K562 (cell line): ENCODE measurements around the gene ERAL1. TPM values are rescaled to one million over a fixed set of nuclear protein-coding genes. Genes with fewer than 3 reads are reported as not detected.

ENCODE experiments used
- DNMT1 ChIP-seq: fragments of 450-650 bp; IDR thresholded peaks from 2 replicates; pipeline ENCODE4 v1.6.1; 2016; ENCODE audit warnings: antibody characterized with exemption, mild to moderate bottlenecking
- E2F1 ChIP-seq: sonication (generic); formaldehyde crosslinking; IDR thresholded peaks from 2 replicates; pipeline ENCODE4 v1.8.1; 2023; ENCODE audit warnings: mild to moderate bottlenecking, missing genetic modification reagents, moderate library complexity
- JUN ChIP-seq, 2 experiments: sonication (generic) in 1 of 2; formaldehyde crosslinking in 1 of 2; IDR thresholded peaks; 2 replicates each; pipeline versions ENCODE4 v1.6.1 to v1.8.0; 2012 to 2022; ENCODE audit warnings: borderline replicate concordance in 2 of 2, mild to moderate bottlenecking in 2 of 2, improper control_type of control experiment in 1 of 2, low read depth in 1 of 2, low read length in 1 of 2, missing genetic modification reagents in 1 of 2
- POLR2A ChIP-seq: fragments of 450-650 bp; conservative IDR thresholded peaks from 2 replicates; pipeline ENCODE4 v1.6.1; 2016
- POLR3A ChIP-seq: IDR thresholded peaks from 2 replicates; pipeline ENCODE4 v1.6.1; 2011; ENCODE audit warnings: borderline replicate concordance, mild to moderate bottlenecking, moderate library complexity; ENCODE audit not compliant: insufficient read length, insufficient read depth; ENCODE audit errors: extremely low read depth
- RBM22 ChIP-seq: fragments of 200-400 bp; formaldehyde crosslinking; IDR thresholded peaks from 2 replicates; pipeline ENCODE4 v1.6.1; 2018; ENCODE audit warnings: low read length, low read depth; ENCODE audit not compliant: poor library complexity, severe bottlenecking
- SMARCE1 ChIP-seq: fragments of 450-650 bp; IDR thresholded peaks from 2 replicates; pipeline ENCODE4 v1.7.1; 2016; ENCODE audit warnings: mild to moderate bottlenecking
- TOE1 ChIP-seq, 2 experiments: fragments of 450-650 bp in 1 of 2; sonication (generic) in 1 of 2; formaldehyde crosslinking in 1 of 2; IDR thresholded peaks; 2 replicates each; pipeline versions ENCODE4 v1.7.1 to v1.8.0; 2016 to 2022; ENCODE audit warnings: borderline replicate concordance in 2 of 2, mild to moderate bottlenecking in 2 of 2, antibody characterized with exemption in 1 of 2, inconsistent platforms in 1 of 2, low read depth in 1 of 2, missing genetic modification reagents in 1 of 2, moderate library complexity in 1 of 2
- TRIM24 ChIP-seq, 2 experiments: fragments of 450-650 bp; IDR thresholded peaks; 2 replicates each; pipeline ENCODE4 v1.6.1; 2016
- TSC22D4 ChIP-seq: fragments of 450-650 bp; IDR thresholded peaks from 2 replicates; pipeline ENCODE4 v1.6.1; 2016; ENCODE audit warnings: missing genetic modification characterization, missing biosample characterization, control low read depth
- ZMIZ1 ChIP-seq, 2 experiments: fragments of 150-350 bp in 1 of 2; IDR thresholded peaks; 2 replicates each; pipeline ENCODE4 v1.6.1; 2012 to 2016; ENCODE audit warnings: low read depth in 2 of 2, low read length in 2 of 2, mild to moderate bottlenecking in 1 of 2, moderate library complexity in 1 of 2
- ZNF274 ChIP-seq: IDR thresholded peaks from 2 replicates; pipeline ENCODE4 v1.6.1; 2011; ENCODE audit warnings: low read depth, mild to moderate bottlenecking, low read length, moderate library complexity, borderline replicate concordance
- ZNF3 ChIP-seq: fragments of 250-450 bp; sonication (Bioruptor Pico); IDR thresholded peaks from 2 replicates; pipeline ENCODE4 v1.5.0; 2021; ENCODE audit warnings: mild to moderate bottlenecking, moderate library complexity
- ZNF551 ChIP-seq: fragments of 250-450 bp; sonication (Bioruptor Pico); IDR thresholded peaks from 2 replicates; pipeline ENCODE4 v1.5.0; 2021; ENCODE audit warnings: mild to moderate bottlenecking, moderate library complexity
- ZNF57 ChIP-seq: fragments of 450-650 bp; formaldehyde crosslinking; IDR thresholded peaks from 2 replicates; pipeline ENCODE4 v1.4.0; 2020; ENCODE audit warnings: mild to moderate bottlenecking, moderate library complexity
- polyA plus RNA-seq, 8 experiments: library from polyadenylated mRNA; depleted of rRNA in 4 of 8; stranded (reverse) in 5 of 8; unstranded in 3 of 8; fragments of >200 nt; fragmentation: Nextera tagmentation in 2 of 8; fragmentation: Illumina TruSeq in 1 of 8; extraction: Ambion mirVana in 2 of 8; extraction: Trizol in 1 of 8; gene quantifications; 2 replicates each; pipeline versions ENCODE4 v1.2.1 to v1.2.3, GENCODE V29; 2011 to 2014; ENCODE audit warnings: inconsistent platforms in 1 of 8, missing spikeins in 1 of 8
- total RNA-seq, 7 experiments: library from RNA; depleted of rRNA in 6 of 7; stranded (reverse); fragments of >200 nt in 6 of 7; fragmentation: Illumina TruSeq in 2 of 7; extraction: Trizol in 2 of 7; gene quantifications; 2 replicates each; pipeline versions ENCODE4 v1.2.1 to v1.2.3, GENCODE V29; 2011 to 2021; ENCODE audit warnings: low replicate concordance in 1 of 7

The ERAL1 gene
- total and polyA plus RNA-seq, 9 of the 15 experiments (the other 6 are each of a cell fraction or from before 2014, with no cell fraction given) = 37.5 to 351 (median 106) TPM

GRCh38 chr17:28878981-28879380, 24.2 kb downstream of the ERAL1 start (continued):
- TF ChIP-seq ZMIZ1 (IDR thresholded peaks at IDR 0.05; ENCODE audit: low read depth in 2 of 2, low read length in 2 of 2) (no peak), SMARCE1 (no peak), ZNF274 (no peak), TOE1 (IDR thresholded peaks at IDR 0.05; ENCODE audit: borderline replicate concordance) (no peak), TOE1 (CRISPR knock-in tag; IDR thresholded peaks at IDR 0.05; ENCODE audit: borderline replicate concordance, low read depth) (no peak), ZNF3 (CRISPR knock-in tag) (no peak), POLR2A (no peak), POLR3A (no peak), TRIM24 (IDR thresholded peaks at IDR 0.05) (no peak), E2F1 (CRISPR knock-in tag) (no peak), ZNF57 (CRISPR knock-in tag) (no peak), RBM22 (no peak), TSC22D4 (tag) (no peak), DNMT1 (no peak), ZNF551 (CRISPR knock-in tag) (no peak), JUN (IDR thresholded peaks at IDR 0.05; ENCODE audit: borderline replicate concordance, low read depth, low read length) (no peak), JUN (CRISPR knock-in tag; IDR thresholded peaks at IDR 0.05; ENCODE audit: borderline replicate concordance) (no peak)
